Measurements from ENCODE around the gene IBTK. TPM values are rescaled to one million over a fixed set of nuclear protein-coding genes. Genes with fewer than 3 reads are reported as not detected.
"Not testable (repeated sequence)": the region's sequence is repeated elsewhere in the genome, so short reads cannot be mapped to it uniquely, and the experiment has no call there.

IBTK gene
- total RNA-seq, 1 donor from 2014 or later = 34.8 TPM

- no peak overlapping the region for H3K27ac Mint-ChIP-seq
Observed at GRCh38 chr6:82143041-82143481, 104.5 kb downstream of the IBTK start.

GRCh38 chr6:82142524-82142923, 105.0 kb downstream of the IBTK start:
- Mint-ChIP-seq H3K4me1 (ENCODE audit: low read depth) (peaks cover 9% of the 10 kb centered on the region), H3K4me3 (ENCODE audit: low read depth) (no peak overlapping the region), H3K36me3 (ENCODE audit: insufficient read depth) (no peaks in the 10 kb centered on the region), H3K9me3 (ENCODE audit: low read depth) (no peaks in the 10 kb centered on the region), H3K27me3 (no peaks in the 10 kb centered on the region), H3K27ac (no peak overlapping the region)
- no peak for TF ChIP-seq CTCF (IDR thresholded peaks at IDR 0.05; ENCODE audit: unreplicated experiment)
- DNase-seq (ENCODE audit: low spot score, unreplicated experiment) = no peak

More at GRCh38 chr6:82143041-82143481, 104.5 kb downstream of the IBTK start:
- Mint-ChIP-seq H3K4me1 (ENCODE audit: low read depth) (peaks cover 9% of the 10 kb centered on the region), H3K36me3 (ENCODE audit: insufficient read depth) (no peaks in the 10 kb centered on the region), H3K9me3 (ENCODE audit: low read depth) (no peaks in the 10 kb centered on the region), H3K4me3 (ENCODE audit: low read depth) (no peak overlapping the region), H3K27me3 (no peaks in the 10 kb centered on the region)
- DNase-seq (ENCODE audit: low spot score, unreplicated experiment) = no peak
- TF ChIP-seq CTCF (IDR thresholded peaks at IDR 0.05; ENCODE audit: unreplicated experiment) = no peak

GRCh38 chr6:82138075-82138791, 109.3 kb downstream of the IBTK start:
- no peaks in the 10 kb centered on the region for H3K4me1 Mint-ChIP-seq (ENCODE audit: low read depth)
- no peak overlapping the region for H3K4me3 Mint-ChIP-seq (ENCODE audit: low read depth)
- no peaks in the 10 kb centered on the region for H3K9me3 Mint-ChIP-seq (ENCODE audit: low read depth)
- no peaks in the 10 kb centered on the region for H3K36me3 Mint-ChIP-seq (ENCODE audit: insufficient read depth)
- no peak for TF ChIP-seq CTCF (IDR thresholded peaks at IDR 0.05; ENCODE audit: unreplicated experiment)
- no peaks in the 10 kb centered on the region for H3K27me3 Mint-ChIP-seq
- H3K27ac Mint-ChIP-seq = no peak overlapping the region
- DNase-seq (ENCODE audit: low spot score, unreplicated experiment) = no peak

GRCh38 chr6:82131441-82131840, 116.1 kb downstream of the IBTK start:
- no peaks in the 10 kb centered on the region for H3K27me3 Mint-ChIP-seq
- H3K36me3 Mint-ChIP-seq (ENCODE audit: insufficient read depth) = no peaks in the 10 kb centered on the region
- no peak overlapping the region for H3K27ac Mint-ChIP-seq
- DNase-seq (ENCODE audit: low spot score, unreplicated experiment) = no peak
- H3K4me3 Mint-ChIP-seq (ENCODE audit: low read depth) = no peak overlapping the region
- no peaks in the 10 kb centered on the region for H3K4me1 Mint-ChIP-seq (ENCODE audit: low read depth)
- TF ChIP-seq CTCF (IDR thresholded peaks at IDR 0.05; ENCODE audit: unreplicated experiment) = no peak
- H3K9me3 Mint-ChIP-seq (ENCODE audit: low read depth) = no peaks in the 10 kb centered on the region

GRCh38 chr6:82129797-82130196, 117.7 kb downstream of the IBTK start:
- no peak overlapping the region for H3K4me3 Mint-ChIP-seq (ENCODE audit: low read depth)
- no peak for DNase-seq (ENCODE audit: low spot score, unreplicated experiment)
- no peak for TF ChIP-seq CTCF (IDR thresholded peaks at IDR 0.05; ENCODE audit: unreplicated experiment)
- no peaks in the 10 kb centered on the region for H3K36me3 Mint-ChIP-seq (ENCODE audit: insufficient read depth)
- H3K27ac Mint-ChIP-seq = no peak overlapping the region
- no peaks in the 10 kb centered on the region for H3K27me3 Mint-ChIP-seq
- H3K9me3 Mint-ChIP-seq (ENCODE audit: low read depth) = peaks cover 2% of the 10 kb centered on the region
- H3K4me1 Mint-ChIP-seq (ENCODE audit: low read depth) = no peaks in the 10 kb centered on the region

- H3K27ac Mint-ChIP-seq; H3K27me3 Mint-ChIP-seq; H3K4me3 Mint-ChIP-seq (ENCODE audit: low read depth); H3K36me3 Mint-ChIP-seq (ENCODE audit: insufficient read depth); H3K4me1 Mint-ChIP-seq (ENCODE audit: low read depth); H3K9me3 Mint-ChIP-seq (ENCODE audit: low read depth); DNase-seq (ENCODE audit: low spot score, unreplicated experiment): not testable (repeated sequence)
Observed at GRCh38 chr6:82128973-82129372, 118.6 kb downstream of the IBTK start.

All from progenitor cell of endocrine pancreas (in vitro differentiated cells).